Erythroblast (primary cell): ENCODE measurements around the gene OPA1.

ENCODE experiments used
- GATA1 ChIP-seq: IDR thresholded peaks from 2 replicates; pipeline ENCODE4 v1.6.1; 2011; ENCODE audit warnings: low read depth, mild to moderate bottlenecking, control low read depth, low read length, moderate library complexity
- POLR2A ChIP-seq: IDR thresholded peaks from 2 replicates; pipeline ENCODE4 v1.6.1; 2011; ENCODE audit warnings: mild to moderate bottlenecking, low read length

DNA sequence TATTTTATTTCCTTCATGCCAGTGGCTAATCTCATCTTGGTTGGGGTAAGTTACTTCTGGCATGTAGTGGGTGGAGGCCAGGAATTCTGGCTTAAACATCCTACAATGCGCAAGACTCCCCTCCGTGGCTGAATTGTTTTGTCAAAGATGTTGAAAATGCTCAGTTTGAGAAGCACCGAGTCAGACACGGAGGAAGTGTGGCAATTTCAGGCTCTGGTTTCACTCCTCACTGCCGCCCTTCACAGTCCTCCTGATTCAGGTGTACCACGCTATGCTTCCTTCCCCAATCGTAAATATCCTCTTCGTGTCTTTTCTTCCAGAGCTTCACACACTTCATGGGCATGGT lies 150.7 kb downstream of the OPA1 start:
- TF ChIP-seq POLR2A, result no peak
- no peak for TF ChIP-seq GATA1
